WTC11 (cell line): ENCODE measurements around the gene ISG20. TPM values are rescaled to one million over a fixed set of nuclear protein-coding genes. Genes with fewer than 3 reads are reported as not detected.

Source experiments
- ATAC-seq: fragments of 200-7000 bp; cut with Tn5 transposase; 2 replicates; pipeline ENCODE4 v1.10.0; 2021; ENCODE audit warnings: mild to moderate bottlenecking, moderate library complexity
- CTCF ChIA-PET: fragments of 300-600 bp; sonication (Branson Sonifier 250); formaldehyde crosslinking; loops from one replicate; lab custom pipeline; 2021; ENCODE audit warnings: antibody characterized with exemption; lab: Charles Lee
- POLR2A ChIA-PET: fragments of 350-600 bp; sonication (Branson Sonifier 250); formaldehyde crosslinking; loops from one replicate; lab custom pipeline; 2021; ENCODE audit warnings: antibody characterized with exemption; lab: Charles Lee
- DNase-seq: peaks from one replicate; pipeline ENCODE4 v3.0.0; 2021; ENCODE audit warnings: low spot score
- H3K27ac Mint-ChIP-seq: 2 replicates; pipeline ENCODE4 v1.8.0; 2021; ENCODE audit warnings: mixed read lengths
- H3K27me3 Mint-ChIP-seq: 2 replicates; pipeline ENCODE4 v1.8.0; 2021; ENCODE audit warnings: low read depth, mild to moderate bottlenecking, moderate library complexity, mixed read lengths
- H3K36me3 Mint-ChIP-seq: 2 replicates; pipeline ENCODE4 v1.8.0; 2021; ENCODE audit warnings: mixed read lengths
- H3K4me1 Mint-ChIP-seq: 2 replicates; pipeline ENCODE4 v1.8.0; 2022; ENCODE audit warnings: mixed read lengths
- H3K4me3 Mint-ChIP-seq: 2 replicates; pipeline ENCODE4 v1.8.0; 2021; ENCODE audit warnings: mild to moderate bottlenecking, moderate library complexity, mixed read lengths
- H3K9me3 Mint-ChIP-seq: 2 replicates; pipeline ENCODE4 v1.8.0; 2021; ENCODE audit warnings: mixed read lengths
- EMX1 ChIP-seq: fragments of 250-450 bp; sonication (Bioruptor Pico); IDR thresholded peaks from 2 replicates; pipeline ENCODE4 v1.8.0; 2021; ENCODE audit warnings: mild to moderate bottlenecking
- ESRRA ChIP-seq: sonication (generic); formaldehyde crosslinking; IDR thresholded peaks from 2 replicates; pipeline ENCODE4 v1.8.1; 2022; ENCODE audit warnings: mild to moderate bottlenecking, missing genetic modification reagents, borderline replicate concordance
- ETV6 ChIP-seq: sonication (generic); formaldehyde crosslinking; IDR thresholded peaks from 2 replicates; pipeline ENCODE4 v1.8.1; 2022; ENCODE audit warnings: mild to moderate bottlenecking, missing genetic modification reagents
- FOXK1 ChIP-seq: sonication (generic); formaldehyde crosslinking; IDR thresholded peaks from 2 replicates; pipeline ENCODE4 v1.8.0; 2022; ENCODE audit warnings: mild to moderate bottlenecking, moderate library complexity, missing genetic modification reagents
- FOXP1 ChIP-seq: sonication (generic); formaldehyde crosslinking; IDR thresholded peaks from 2 replicates; pipeline ENCODE4 v1.8.0; 2022; ENCODE audit warnings: missing genetic modification reagents, mild to moderate bottlenecking, moderate library complexity, borderline replicate concordance
- GABPB1 ChIP-seq: sonication (generic); formaldehyde crosslinking; IDR thresholded peaks from 2 replicates; pipeline ENCODE4 v1.8.1; 2023; ENCODE audit warnings: mild to moderate bottlenecking, missing genetic modification reagents
- HMGA2 ChIP-seq: fragments of 250-450 bp; sonication (Bioruptor Pico); IDR thresholded peaks from 2 replicates; pipeline ENCODE4 v1.4.0; 2021; ENCODE audit warnings: mild to moderate bottlenecking, moderate library complexity
- IRF2 ChIP-seq: sonication (generic); formaldehyde crosslinking; IDR thresholded peaks from 2 replicates; pipeline ENCODE4 v1.8.0; 2022; ENCODE audit warnings: low read depth, missing genetic modification reagents, borderline replicate concordance
- KAT7 ChIP-seq: sonication (generic); formaldehyde crosslinking; IDR thresholded peaks from 2 replicates; pipeline ENCODE4 v1.8.1; 2023; ENCODE audit warnings: missing genetic modification reagents, mild to moderate bottlenecking, borderline replicate concordance
- NFATC4 ChIP-seq: fragments of 250-450 bp; sonication (Bioruptor Pico); IDR thresholded peaks from 2 replicates; pipeline ENCODE4 v1.9.0; 2021; ENCODE audit warnings: mild to moderate bottlenecking
- RELA ChIP-seq: sonication (generic); formaldehyde crosslinking; IDR thresholded peaks from 2 replicates; pipeline ENCODE4 v1.8.1; 2022; ENCODE audit warnings: missing genetic modification reagents, mild to moderate bottlenecking, borderline replicate concordance
- ZBTB21 ChIP-seq: sonication (generic); formaldehyde crosslinking; IDR thresholded peaks from 2 replicates; pipeline ENCODE4 v1.8.1; 2023; ENCODE audit warnings: mild to moderate bottlenecking, missing genetic modification reagents, borderline replicate concordance
- ZNF671 ChIP-seq: fragments of 250-450 bp; sonication (Bioruptor Pico); IDR thresholded peaks from 2 replicates; pipeline ENCODE4 v1.8.0; 2021; ENCODE audit warnings: mild to moderate bottlenecking
- total RNA-seq: library from RNA; stranded (reverse); gene quantifications from 3 replicates; pipeline ENCODE4 v1.2.3, GENCODE V29; 2021
- TF ChIP-seq, protein P1 (sequence below): sonication (generic); formaldehyde crosslinking; IDR thresholded peaks from 2 replicates; pipeline ENCODE4 v1.8.0; 2022; ENCODE audit warnings: mild to moderate bottlenecking, missing genetic modification reagents
- TF ChIP-seq, protein P2 (sequence below): sonication (generic); formaldehyde crosslinking; IDR thresholded peaks from 2 replicates; pipeline ENCODE4 v1.8.0; 2022; ENCODE audit warnings: mild to moderate bottlenecking, missing genetic modification reagents
- TF ChIP-seq, protein P3 (sequence below): fragments of 250-450 bp; sonication (Bioruptor Pico); IDR thresholded peaks from 2 replicates; pipeline ENCODE4 v1.9.0; 2021; ENCODE audit warnings: moderate library complexity, mild to moderate bottlenecking, inconsistent platforms, borderline replicate concordance
- TF ChIP-seq, protein P4 (sequence below): sonication (generic); formaldehyde crosslinking; IDR thresholded peaks from 2 replicates; pipeline ENCODE4 v1.8.1; 2023; ENCODE audit warnings: mild to moderate bottlenecking, moderate library complexity, missing genetic modification reagents
- TF ChIP-seq, protein P5 (sequence below): sonication (generic); formaldehyde crosslinking; IDR thresholded peaks from 2 replicates; pipeline ENCODE4 v1.8.0; 2023; ENCODE audit warnings: missing genetic modification reagents, mild to moderate bottlenecking, borderline replicate concordance
- TF ChIP-seq, protein P6 (sequence below): sonication (generic); formaldehyde crosslinking; IDR thresholded peaks from 2 replicates; pipeline ENCODE4 v1.8.1; 2022; ENCODE audit warnings: low read depth, missing genetic modification reagents, borderline replicate concordance
- TF ChIP-seq, protein P7 (sequence below): sonication (generic); formaldehyde crosslinking; IDR thresholded peaks from 2 replicates; pipeline ENCODE4 v1.8.1; 2022; ENCODE audit warnings: low read depth, mild to moderate bottlenecking, moderate library complexity, missing genetic modification reagents, borderline replicate concordance

The ISG20 gene
- total RNA-seq, 1 experiment from 2014 or later, result 5.6 TPM

DNA sequence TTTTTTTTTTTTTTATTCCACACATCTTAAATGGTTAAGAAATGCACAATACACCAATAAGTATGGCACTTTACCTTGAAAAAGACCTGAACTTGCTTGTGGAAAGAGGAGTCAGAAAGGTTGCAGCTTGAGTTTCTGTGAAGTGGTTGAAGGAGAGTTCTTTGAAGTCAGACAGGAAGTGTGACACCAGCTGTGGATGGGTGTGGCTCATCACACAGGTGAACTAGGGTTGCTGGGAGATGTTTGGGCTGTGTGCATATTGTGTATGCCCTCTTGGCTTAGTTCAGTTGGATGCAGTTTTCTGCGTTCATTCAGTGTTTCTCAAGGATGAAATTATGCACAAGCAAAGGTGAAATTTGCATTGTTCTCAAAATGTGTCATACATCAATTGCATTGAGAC is 11.4 kb upstream of the ISG20 start (continued):
- TF ChIP-seq ETV6 (no peak), GABPB1 (CRISPR knock-in tag) (no peak)

DNA sequence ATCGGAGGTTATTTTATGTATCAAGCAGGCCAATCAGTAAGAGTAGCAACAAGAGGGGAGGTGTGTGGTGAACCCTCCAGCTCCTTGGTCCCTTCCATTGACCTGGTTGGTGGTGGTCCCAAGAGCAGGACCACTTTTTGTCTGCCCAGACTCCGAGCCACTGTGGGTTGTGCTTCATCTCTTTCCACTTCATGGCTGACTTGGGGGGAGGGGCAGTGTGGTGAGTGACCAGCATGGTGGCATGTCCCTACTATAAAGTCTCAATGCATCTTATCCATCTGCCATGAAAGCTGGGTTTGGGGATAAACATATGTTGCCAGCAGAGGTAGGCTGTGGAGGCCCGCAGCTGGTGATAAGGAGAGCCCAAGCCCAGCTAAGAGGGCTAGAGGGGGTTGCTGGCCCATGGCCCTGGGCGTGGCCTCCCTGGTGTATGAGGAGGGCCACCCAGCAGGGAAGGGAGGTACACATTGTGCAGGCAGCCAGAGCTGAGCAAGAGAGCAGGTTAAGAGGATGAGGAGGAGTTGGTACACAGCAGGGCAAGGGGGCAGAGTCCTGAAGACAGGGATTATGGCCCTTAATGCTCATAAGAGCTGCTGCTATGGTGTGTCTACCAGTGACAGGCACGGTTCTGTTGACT is 10.7 kb upstream of the ISG20 start:
- CTCF ChIA-PET, result interaction anchor here (1.0 to 1.1 kb wide), 2 partner anchors 139 to 178 kb away, joined by 3 to 4 read pairs; no protein-coding TSS in a partner anchor
- H3K27me3 Mint-ChIP-seq, result no peaks in the 10 kb centered on the region
- ATAC-seq (no peak), DNase-seq (no peak)
- H3K27ac Mint-ChIP-seq, result peak overlapping the region; percentile 53; the same call in 1 of the 2 replicates
- H3K36me3 Mint-ChIP-seq, result peaks cover 85% of the 10 kb centered on the region
- no peaks in the 10 kb centered on the region for H3K9me3 Mint-ChIP-seq
- no peak overlapping the region for H3K4me3 Mint-ChIP-seq
- TF ChIP-seq ESRRA (CRISPR knock-in tag), result no peak
- TF ChIP-seq, protein P1, sequence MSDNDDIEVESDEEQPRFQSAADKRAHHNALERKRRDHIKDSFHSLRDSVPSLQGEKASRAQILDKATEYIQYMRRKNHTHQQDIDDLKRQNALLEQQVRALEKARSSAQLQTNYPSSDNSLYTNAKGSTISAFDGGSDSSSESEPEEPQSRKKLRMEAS (CRISPR knock-in tag), result no peak
- TF ChIP-seq EMX1 (CRISPR knock-in tag), result no peak
- TF ChIP-seq, protein P2, sequence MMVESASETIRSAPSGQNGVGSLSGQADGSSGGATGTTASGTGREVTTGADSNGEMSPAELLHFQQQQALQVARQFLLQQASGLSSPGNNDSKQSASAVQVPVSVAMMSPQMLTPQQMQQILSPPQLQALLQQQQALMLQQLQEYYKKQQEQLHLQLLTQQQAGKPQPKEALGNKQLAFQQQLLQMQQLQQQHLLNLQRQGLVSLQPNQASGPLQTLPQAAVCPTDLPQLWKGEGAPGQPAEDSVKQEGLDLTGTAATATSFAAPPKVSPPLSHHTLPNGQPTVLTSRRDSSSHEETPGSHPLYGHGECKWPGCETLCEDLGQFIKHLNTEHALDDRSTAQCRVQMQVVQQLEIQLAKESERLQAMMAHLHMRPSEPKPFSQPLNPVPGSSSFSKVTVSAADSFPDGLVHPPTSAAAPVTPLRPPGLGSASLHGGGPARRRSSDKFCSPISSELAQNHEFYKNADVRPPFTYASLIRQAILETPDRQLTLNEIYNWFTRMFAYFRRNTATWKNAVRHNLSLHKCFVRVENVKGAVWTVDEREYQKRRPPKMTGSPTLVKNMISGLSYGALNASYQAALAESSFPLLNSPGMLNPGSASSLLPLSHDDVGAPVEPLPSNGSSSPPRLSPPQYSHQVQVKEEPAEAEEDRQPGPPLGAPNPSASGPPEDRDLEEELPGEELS (CRISPR knock-in tag), result no peak
- TF ChIP-seq, protein P3, sequence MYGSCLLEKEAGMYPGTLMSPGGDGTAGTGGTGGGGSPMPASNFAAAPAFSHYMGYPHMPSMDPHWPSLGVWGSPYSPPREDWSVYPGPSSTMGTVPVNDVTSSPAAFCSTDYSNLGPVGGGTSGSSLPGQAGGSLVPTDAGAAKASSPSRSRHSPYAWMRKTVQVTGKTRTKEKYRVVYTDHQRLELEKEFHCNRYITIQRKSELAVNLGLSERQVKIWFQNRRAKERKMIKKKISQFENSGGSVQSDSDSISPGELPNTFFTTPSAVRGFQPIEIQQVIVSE (CRISPR knock-in tag), result no peak
- TF ChIP-seq ZBTB21, result no peak
- TF ChIP-seq, protein P4, sequence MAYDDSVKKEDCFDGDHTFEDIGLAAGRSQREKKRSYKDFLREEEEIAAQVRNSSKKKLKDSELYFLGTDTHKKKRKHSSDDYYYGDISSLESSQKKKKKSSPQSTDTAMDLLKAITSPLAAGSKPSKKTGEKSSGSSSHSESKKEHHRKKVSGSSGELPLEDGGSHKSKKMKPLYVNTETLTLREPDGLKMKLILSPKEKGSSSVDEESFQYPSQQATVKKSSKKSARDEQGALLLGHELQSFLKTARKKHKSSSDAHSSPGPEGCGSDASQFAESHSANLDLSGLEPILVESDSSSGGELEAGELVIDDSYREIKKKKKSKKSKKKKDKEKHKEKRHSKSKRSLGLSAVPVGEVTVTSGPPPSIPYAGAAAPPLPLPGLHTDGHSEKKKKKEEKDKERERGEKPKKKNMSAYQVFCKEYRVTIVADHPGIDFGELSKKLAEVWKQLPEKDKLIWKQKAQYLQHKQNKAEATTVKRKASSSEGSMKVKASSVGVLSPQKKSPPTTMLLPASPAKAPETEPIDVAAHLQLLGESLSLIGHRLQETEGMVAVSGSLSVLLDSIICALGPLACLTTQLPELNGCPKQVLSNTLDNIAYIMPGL (CRISPR knock-in tag), result no peak
- no peak for TF ChIP-seq NFATC4 (CRISPR knock-in tag)
- no peak for TF ChIP-seq RELA (CRISPR knock-in tag)
- TF ChIP-seq HMGA2 (CRISPR knock-in tag), result no peak
- TF ChIP-seq, protein P5, sequence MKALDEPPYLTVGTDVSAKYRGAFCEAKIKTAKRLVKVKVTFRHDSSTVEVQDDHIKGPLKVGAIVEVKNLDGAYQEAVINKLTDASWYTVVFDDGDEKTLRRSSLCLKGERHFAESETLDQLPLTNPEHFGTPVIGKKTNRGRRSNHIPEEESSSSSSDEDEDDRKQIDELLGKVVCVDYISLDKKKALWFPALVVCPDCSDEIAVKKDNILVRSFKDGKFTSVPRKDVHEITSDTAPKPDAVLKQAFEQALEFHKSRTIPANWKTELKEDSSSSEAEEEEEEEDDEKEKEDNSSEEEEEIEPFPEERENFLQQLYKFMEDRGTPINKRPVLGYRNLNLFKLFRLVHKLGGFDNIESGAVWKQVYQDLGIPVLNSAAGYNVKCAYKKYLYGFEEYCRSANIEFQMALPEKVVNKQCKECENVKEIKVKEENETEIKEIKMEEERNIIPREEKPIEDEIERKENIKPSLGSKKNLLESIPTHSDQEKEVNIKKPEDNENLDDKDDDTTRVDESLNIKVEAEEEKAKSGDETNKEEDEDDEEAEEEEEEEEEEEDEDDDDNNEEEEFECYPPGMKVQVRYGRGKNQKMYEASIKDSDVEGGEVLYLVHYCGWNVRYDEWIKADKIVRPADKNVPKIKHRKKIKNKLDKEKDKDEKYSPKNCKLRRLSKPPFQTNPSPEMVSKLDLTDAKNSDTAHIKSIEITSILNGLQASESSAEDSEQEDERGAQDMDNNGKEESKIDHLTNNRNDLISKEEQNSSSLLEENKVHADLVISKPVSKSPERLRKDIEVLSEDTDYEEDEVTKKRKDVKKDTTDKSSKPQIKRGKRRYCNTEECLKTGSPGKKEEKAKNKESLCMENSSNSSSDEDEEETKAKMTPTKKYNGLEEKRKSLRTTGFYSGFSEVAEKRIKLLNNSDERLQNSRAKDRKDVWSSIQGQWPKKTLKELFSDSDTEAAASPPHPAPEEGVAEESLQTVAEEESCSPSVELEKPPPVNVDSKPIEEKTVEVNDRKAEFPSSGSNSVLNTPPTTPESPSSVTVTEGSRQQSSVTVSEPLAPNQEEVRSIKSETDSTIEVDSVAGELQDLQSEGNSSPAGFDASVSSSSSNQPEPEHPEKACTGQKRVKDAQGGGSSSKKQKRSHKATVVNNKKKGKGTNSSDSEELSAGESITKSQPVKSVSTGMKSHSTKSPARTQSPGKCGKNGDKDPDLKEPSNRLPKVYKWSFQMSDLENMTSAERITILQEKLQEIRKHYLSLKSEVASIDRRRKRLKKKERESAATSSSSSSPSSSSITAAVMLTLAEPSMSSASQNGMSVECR (CRISPR knock-in tag), result no peak
- TF ChIP-seq IRF2, result no peak
- no peak for TF ChIP-seq KAT7
- TF ChIP-seq, protein P6, sequence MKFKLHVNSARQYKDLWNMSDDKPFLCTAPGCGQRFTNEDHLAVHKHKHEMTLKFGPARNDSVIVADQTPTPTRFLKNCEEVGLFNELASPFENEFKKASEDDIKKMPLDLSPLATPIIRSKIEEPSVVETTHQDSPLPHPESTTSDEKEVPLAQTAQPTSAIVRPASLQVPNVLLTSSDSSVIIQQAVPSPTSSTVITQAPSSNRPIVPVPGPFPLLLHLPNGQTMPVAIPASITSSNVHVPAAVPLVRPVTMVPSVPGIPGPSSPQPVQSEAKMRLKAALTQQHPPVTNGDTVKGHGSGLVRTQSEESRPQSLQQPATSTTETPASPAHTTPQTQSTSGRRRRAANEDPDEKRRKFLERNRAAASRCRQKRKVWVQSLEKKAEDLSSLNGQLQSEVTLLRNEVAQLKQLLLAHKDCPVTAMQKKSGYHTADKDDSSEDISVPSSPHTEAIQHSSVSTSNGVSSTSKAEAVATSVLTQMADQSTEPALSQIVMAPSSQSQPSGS (CRISPR knock-in tag), result no peak
- no peak for TF ChIP-seq ZNF671 (CRISPR knock-in tag)
- no peak for TF ChIP-seq FOXP1
- TF ChIP-seq FOXK1 (CRISPR knock-in tag), result no peak
- TF ChIP-seq, protein P7, sequence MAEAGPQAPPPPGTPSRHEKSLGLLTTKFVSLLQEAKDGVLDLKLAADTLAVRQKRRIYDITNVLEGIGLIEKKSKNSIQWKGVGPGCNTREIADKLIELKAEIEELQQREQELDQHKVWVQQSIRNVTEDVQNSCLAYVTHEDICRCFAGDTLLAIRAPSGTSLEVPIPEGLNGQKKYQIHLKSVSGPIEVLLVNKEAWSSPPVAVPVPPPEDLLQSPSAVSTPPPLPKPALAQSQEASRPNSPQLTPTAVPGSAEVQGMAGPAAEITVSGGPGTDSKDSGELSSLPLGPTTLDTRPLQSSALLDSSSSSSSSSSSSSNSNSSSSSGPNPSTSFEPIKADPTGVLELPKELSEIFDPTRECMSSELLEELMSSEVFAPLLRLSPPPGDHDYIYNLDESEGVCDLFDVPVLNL (CRISPR knock-in tag), result no peak
- TF ChIP-seq, all 79 proteins: peak for 0
- POLR2A ChIA-PET, result interaction anchor here (1.1 to 1.6 kb wide), 2 partner anchors 11 kb away, joined by 4 to 7 read pairs; partner anchors contain the start of gene ISG20
- peaks cover 50% of the 10 kb centered on the region for H3K4me1 Mint-ChIP-seq
